Adrenal gland (tissue), 12 donors: Measurements from ENCODE around the gene NAT8L. TPM values are rescaled to one million over a fixed set of nuclear protein-coding genes. Genes with fewer than 3 reads are reported as not detected.

Experiments used
- DNase-seq, 7 donors: peaks; one replicate each; pipeline ENCODE4 v3.0.0-alpha.2; 2019 to 2020
- H3K27ac ChIP-seq, 5 donors: fragments of 200-600 bp; sonication (generic) in 4 of 5; 1 replicate in 3 of 5; 2 replicates in 2 of 5; pipeline versions ENCODE4 v1.5.1 to v1.8.0; 2016 to 2020; ENCODE audit warnings: mild to moderate bottlenecking in 1 of 5
- H3K27me3 ChIP-seq: fragments of 200-600 bp; 2 replicates; pipeline ENCODE4 v1.8.0; 2021
- H3K36me3 ChIP-seq, 2 donors: fragments of 200-600 bp; replicated peaks in 1 of 2; 1 replicate in 1 of 2; 2 replicates in 1 of 2; pipeline versions ENCODE4 v1.5.1 to v1.8.0; 2018 to 2022
- H3K4me1 ChIP-seq, 2 donors: fragments of 200-600 bp; replicated peaks in 1 of 2; 1 replicate in 1 of 2; 2 replicates in 1 of 2; pipeline versions ENCODE4 v1.5.1 to v1.8.0; 2018 to 2021
- H3K4me3 ChIP-seq, 4 donors: fragments of 200-600 bp; sonication (generic) in 3 of 4; one replicate each; pipeline ENCODE4 v1.5.1; 2016 to 2018
- H3K9me3 ChIP-seq, 3 donors: fragments of 200-600 bp; sonication (generic) in 1 of 3; replicated peaks in 1 of 3; 1 replicate in 2 of 3; 2 replicates in 1 of 3; pipeline versions ENCODE4 v1.5.1 to v1.8.0; 2016 to 2021
- POLR2A ChIP-seq, 2 donors: fragments of 450-650 bp; IDR thresholded peaks; one replicate each; pipeline ENCODE4 v1.6.1; 2017; ENCODE audit warnings: antibody characterized with exemption in 2 of 2, mild to moderate bottlenecking in 2 of 2, moderate library complexity in 1 of 2
- WGBS, 4 donors: extraction: QIAGEN DNeasy Blood & Tissue Kit in 2 of 4; methylation state at CpG; one replicate each; pipeline versions ENCODE4 v1.1.5 to v1.1.7; 2013 to 2017; 5-methylcytosine and 5-hydroxymethylcytosine counted together
- intact Hi-C, 2 donors: fragments of 100-400 bp; cut with DNase I; formaldehyde crosslinking; loops; one replicate each; pipeline versions ENCODE4 v1.14.1 to v1.15.0; 2022 to 2023
- polyA plus RNA-seq, 3 donors: library from polyadenylated mRNA; stranded (reverse); fragments of 200-250 nt in 2 of 3; fragments of 350-450 nt in 1 of 3; fragmentation: Illumina TruSeq in 1 of 3; extraction: RNeasy Lipid Tissue Mini Kit (QIAGEN cat#74804) in 1 of 3; gene quantifications; one replicate each; pipeline ENCODE4 v1.2.3, GENCODE V29; 2013 to 2014
- total RNA-seq, 9 donors: library from RNA; depleted of rRNA in 4 of 9; stranded (reverse); fragments of >200 nt in 4 of 9; fragments of 120-200 nt in 1 of 9; fragmentation: NEBNext Ultra II Directional in 1 of 9; extraction: Animal tissue kit (Norgen Biotek cat#: 25700) in 1 of 9; gene quantifications; one replicate each; pipeline versions ENCODE4 v1.1.0 to v1.2.4, GENCODE V29; 2013 to 2023
- TF ChIP-seq, protein P1 (sequence below), 6 experiments: fragments of 450-650 bp in 4 of 6; fragments of 200-600 bp in 2 of 6; sonication (generic) in 1 of 6; IDR thresholded peaks; 1 replicate in 5 of 6; 2 replicates in 1 of 6; pipeline versions ENCODE4 v1.5.1 to v1.8.0; 2016 to 2021; ENCODE audit warnings: antibody characterized with exemption in 6 of 6, mild to moderate bottlenecking in 2 of 6, moderate library complexity in 1 of 6
- donor health status: healthy with polysubstance abuse.
- donor health status: Bipolar disorder and iron deficiency.
- donor health status: DM: yes; HTN: yes; CAD: no.
- donor health status: DM: no; HTN: no; CAD: no.
- donor health status: DM: no; HTN: no; CAD: no.
- donor health status: DM: yes; HTN: yes; CAD: no.

The NAT8L gene
- total and polyA plus RNA-seq, 12 donors: 0.18 to 1.6 (median 0.49) TPM

DNA sequence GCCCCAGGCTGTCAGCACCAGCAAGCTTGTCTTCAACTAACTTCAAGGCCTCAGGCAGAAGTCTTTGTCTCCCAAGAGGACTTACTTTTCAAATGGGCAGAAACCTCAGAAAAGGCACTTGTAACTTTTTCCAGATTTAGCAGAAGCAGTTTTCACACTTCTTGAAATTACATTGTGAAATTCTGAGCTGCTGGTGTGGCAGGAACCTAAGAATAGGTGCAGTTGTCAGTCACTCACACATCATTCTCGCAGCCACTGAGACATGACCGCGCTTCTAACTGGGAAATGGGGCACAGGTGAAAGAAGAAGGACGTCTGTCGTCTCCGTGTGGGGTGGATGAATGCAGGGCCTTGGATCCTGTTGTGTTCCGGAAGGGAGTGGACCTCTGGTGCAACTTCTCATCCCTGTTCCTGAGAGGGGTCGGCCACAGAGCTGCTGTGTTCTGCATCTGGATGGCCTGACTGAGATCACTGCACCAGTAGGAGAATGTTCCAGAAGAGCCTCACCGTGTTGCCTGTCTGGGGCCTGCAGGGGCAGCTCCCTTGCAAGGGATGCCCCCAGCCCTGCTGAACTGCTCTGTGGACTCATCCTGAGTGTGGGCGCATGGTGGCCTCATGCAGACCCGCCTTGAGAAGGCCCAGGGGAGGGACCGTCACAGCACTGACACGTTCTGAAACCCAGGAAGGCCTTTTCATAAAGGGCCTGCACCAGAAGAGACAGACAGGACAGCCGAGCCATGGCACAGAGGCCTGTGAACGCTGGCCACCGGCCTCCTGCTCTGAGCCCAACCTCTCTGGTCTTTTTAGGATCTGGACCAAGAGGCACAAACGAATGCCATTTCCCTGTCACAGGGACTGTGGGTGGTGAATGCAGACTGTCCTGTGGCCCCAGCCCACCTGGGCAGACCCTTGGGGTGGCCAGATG, 18.7 kb downstream of the NAT8L start:
- Histone ChIP-seq H3K27ac (no peak overlapping the region), H3K36me3 (no peaks in the 10 kb centered on the region), H3K4me3 (no peak overlapping the region), H3K9me3 (no peaks in the 10 kb centered on the region), H3K4me1 (no peaks in the 10 kb centered on the region), H3K27me3 (no peaks in the 10 kb centered on the region)
- 88 to 92% (median 90%) methylated on average over 9 to 17 of the region's 17 CpGs for WGBS, 4 donors
- TF ChIP-seq, protein P1, sequence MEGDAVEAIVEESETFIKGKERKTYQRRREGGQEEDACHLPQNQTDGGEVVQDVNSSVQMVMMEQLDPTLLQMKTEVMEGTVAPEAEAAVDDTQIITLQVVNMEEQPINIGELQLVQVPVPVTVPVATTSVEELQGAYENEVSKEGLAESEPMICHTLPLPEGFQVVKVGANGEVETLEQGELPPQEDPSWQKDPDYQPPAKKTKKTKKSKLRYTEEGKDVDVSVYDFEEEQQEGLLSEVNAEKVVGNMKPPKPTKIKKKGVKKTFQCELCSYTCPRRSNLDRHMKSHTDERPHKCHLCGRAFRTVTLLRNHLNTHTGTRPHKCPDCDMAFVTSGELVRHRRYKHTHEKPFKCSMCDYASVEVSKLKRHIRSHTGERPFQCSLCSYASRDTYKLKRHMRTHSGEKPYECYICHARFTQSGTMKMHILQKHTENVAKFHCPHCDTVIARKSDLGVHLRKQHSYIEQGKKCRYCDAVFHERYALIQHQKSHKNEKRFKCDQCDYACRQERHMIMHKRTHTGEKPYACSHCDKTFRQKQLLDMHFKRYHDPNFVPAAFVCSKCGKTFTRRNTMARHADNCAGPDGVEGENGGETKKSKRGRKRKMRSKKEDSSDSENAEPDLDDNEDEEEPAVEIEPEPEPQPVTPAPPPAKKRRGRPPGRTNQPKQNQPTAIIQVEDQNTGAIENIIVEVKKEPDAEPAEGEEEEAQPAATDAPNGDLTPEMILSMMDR (IDR thresholded peaks at IDR 0.05): no peak
- no peak for TF ChIP-seq POLR2A (IDR thresholded peaks at IDR 0.05)
- DNase-seq: no peak
- intact Hi-C loops: no loop called here

DNA sequence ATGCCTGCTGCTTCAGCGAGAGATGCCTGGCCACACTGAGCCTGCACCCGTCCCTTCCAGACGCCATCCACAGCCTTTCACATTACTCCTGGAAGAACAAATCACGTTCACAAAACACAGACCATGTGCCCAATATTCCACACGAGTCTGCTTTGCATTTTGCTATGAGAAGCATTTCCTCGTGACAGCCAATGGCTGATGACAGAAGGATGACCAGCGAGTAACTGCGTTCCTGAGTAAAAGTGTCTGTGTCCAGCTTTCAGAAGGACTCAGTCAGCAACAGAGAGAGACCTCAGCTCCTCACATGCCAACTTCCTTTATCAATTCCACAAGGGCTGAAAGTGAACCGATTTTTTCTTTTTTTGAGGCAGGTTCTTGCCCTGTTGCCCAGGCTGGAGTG, 19.5 kb downstream of the NAT8L start:
- 77 to 83% (median 80%) methylated on average over 8 to 9 of the region's 9 CpGs for WGBS, 4 donors
- Histone ChIP-seq H3K27ac (no peak overlapping the region), H3K27me3 (no peaks in the 10 kb centered on the region), H3K4me3 (no peak overlapping the region), H3K9me3 (no peaks in the 10 kb centered on the region), H3K36me3 (no peaks in the 10 kb centered on the region), H3K4me1 (no peaks in the 10 kb centered on the region)
- DNase-seq: no peak
- intact Hi-C loops: no loop called here
- TF ChIP-seq, protein P1 (IDR thresholded peaks at IDR 0.05): no peak
- TF ChIP-seq POLR2A (IDR thresholded peaks at IDR 0.05): no peak

DNA sequence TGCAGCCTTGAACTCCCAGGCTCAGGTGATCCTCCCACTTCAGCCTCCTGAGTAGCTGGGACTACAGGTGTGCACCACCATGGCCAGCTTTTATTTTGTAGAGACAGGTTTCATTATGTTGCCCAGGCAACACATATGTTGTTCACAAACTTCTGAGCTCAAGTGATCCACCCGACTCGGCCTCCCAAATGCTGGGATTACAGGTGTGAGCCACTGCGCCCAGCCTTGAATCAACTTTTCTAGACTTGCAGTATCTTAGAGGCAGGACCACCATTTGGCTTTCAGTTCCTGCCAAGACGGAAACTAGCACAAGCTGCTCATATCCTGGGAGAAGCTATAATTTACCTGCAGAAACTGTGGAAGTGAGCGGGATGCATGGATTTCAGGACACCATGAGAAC, 19.9 kb downstream of the NAT8L start:
- intact Hi-C loops: no loop called here
- no peaks in the 10 kb centered on the region for H3K9me3 ChIP-seq
- no peak for DNase-seq
- no peak for TF ChIP-seq POLR2A (IDR thresholded peaks at IDR 0.05)
- TF ChIP-seq, protein P1 (IDR thresholded peaks at IDR 0.05): no peak
- whole genome bisulfite sequencing, 4 donors: 88 to 98% (median 96%) methylated on average over 2 to 5 of the region's 5 CpGs
- H3K4me1 ChIP-seq: no peaks in the 10 kb centered on the region
- no peak overlapping the region for H3K4me3 ChIP-seq
- no peak overlapping the region for H3K27ac ChIP-seq
- H3K27me3 ChIP-seq: no peaks in the 10 kb centered on the region
- no peaks in the 10 kb centered on the region for H3K36me3 ChIP-seq

DNA sequence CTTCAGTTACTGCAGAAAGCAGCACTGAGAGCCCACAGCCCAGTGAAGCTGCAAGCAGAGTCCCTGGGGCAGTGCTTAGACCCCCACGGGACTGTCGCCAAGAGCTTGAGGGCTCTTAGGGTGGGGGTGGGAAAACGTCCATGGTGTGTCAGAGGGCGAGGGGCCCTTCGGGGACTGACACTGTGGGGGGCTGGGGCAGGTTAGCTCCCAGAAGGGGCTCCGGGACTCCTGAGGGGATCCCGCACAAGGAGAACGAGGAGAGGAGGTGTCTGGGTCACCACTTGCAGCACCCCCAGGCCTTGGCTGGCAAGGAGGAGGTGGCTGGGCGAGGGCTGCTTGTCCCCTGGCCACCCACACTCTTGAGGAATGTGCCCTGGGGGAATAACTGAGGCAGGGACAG, 20.8 kb downstream of the NAT8L start:
- Histone ChIP-seq H3K36me3 (no peaks in the 10 kb centered on the region), H3K27ac (no peak overlapping the region), H3K27me3 (no peaks in the 10 kb centered on the region), H3K9me3 (no peaks in the 10 kb centered on the region), H3K4me1 (no peaks in the 10 kb centered on the region), H3K4me3 (no peak overlapping the region)
- WGBS, 4 donors: 91 to 95% (median 92%) methylated on average over 3 to 9 of the region's 9 CpGs
- no peak for TF ChIP-seq POLR2A (IDR thresholded peaks at IDR 0.05)
- TF ChIP-seq, protein P1 (IDR thresholded peaks at IDR 0.05): no peak
- DNase-seq: no peak
- intact Hi-C loops: no loop called here
